HG03025 (cell line): ENCODE data around the gene C2CD4C.
"Not testable (repeated sequence)": the region's sequence is repeated elsewhere in the genome, so short reads cannot be mapped to it uniquely, and the experiment has no call there.

Source experiments
- ATAC-seq: cut with Tn5 transposase; IDR thresholded peaks from one replicate; pipeline ENCODE4 v1.9.1; 2021; ENCODE audit warnings: mild to moderate bottlenecking, moderate library complexity; ENCODE audit not compliant: unreplicated experiment, low FRiP score

The C2CD4C gene

GRCh38 chr19:418761-419671, 10.1 kb upstream of the C2CD4C start:
- no peak for ATAC-seq

GRCh38 chr19:416416-416815, 7.5 kb upstream of the C2CD4C start:
- no peak for ATAC-seq

- ATAC-seq, result no peak
Measured at GRCh38 chr19:415292-415691, 6.3 kb upstream of the C2CD4C start.

- no peak for ATAC-seq
Measured at GRCh38 chr19:413756-414420, 4.9 kb upstream of the C2CD4C start.

- no peak for ATAC-seq
Measured at GRCh38 chr19:412356-413355, 3.7 kb upstream of the C2CD4C start.

GRCh38 chr19:411723-412355, 2.9 kb upstream of the C2CD4C start:
- no peak for ATAC-seq

GRCh38 chr19:411121-411722, 2.3 kb upstream of the C2CD4C start:
- not testable (repeated sequence) for ATAC-seq

- no peak for ATAC-seq
Measured at GRCh38 chr19:410243-410781, 1.4 kb upstream of the C2CD4C start.

- no peak for ATAC-seq
Measured at GRCh38 chr19:409516-410242, 732 bp upstream of the C2CD4C start.

GRCh38 chr19:408441-408901, 476 bp downstream of the C2CD4C start:
- ATAC-seq, result no peak

- no peak for ATAC-seq
Measured at GRCh38 chr19:407511-408440, 1.2 kb downstream of the C2CD4C start.

- ATAC-seq, result no peak
Measured at GRCh38 chr19:406971-407510, 1.9 kb downstream of the C2CD4C start.

- no peak for ATAC-seq
Measured at GRCh38 chr19:406135-406781, 2.7 kb downstream of the C2CD4C start.

GRCh38 chr19:405121-405965, 3.6 kb downstream of the C2CD4C start:
- no peak for ATAC-seq

GRCh38 chr19:403221-404027, 5.5 kb downstream of the C2CD4C start:
- no peak for ATAC-seq
